Astrocyte of the spinal cord (primary cell): ENCODE measurements around the gene KCNN1.

ENCODE experiments used
- DNase-seq: peaks from one replicate; pipeline ENCODE4 v3.0.0; 2011; ENCODE audit warnings: low read depth, low spot score
- H3K4me3 ChIP-seq: 2 replicates; pipeline ENCODE4 v1.5.1; 2011; ENCODE audit warnings: low read depth, mild to moderate bottlenecking, low read length, moderate library complexity
- in situ Hi-C: cut with HindIII; loops from 2 replicates; pipeline ENCODE4 v1.10.0; 2017; ENCODE audit warnings: low sequenced_read_pairs
- TF ChIP-seq, protein P1 (sequence below): IDR thresholded peaks from 2 replicates; pipeline ENCODE4 v1.5.1; 2012; ENCODE audit warnings: low read depth, mild to moderate bottlenecking, low read length, inconsistent platforms

The KCNN1 gene

DNA sequence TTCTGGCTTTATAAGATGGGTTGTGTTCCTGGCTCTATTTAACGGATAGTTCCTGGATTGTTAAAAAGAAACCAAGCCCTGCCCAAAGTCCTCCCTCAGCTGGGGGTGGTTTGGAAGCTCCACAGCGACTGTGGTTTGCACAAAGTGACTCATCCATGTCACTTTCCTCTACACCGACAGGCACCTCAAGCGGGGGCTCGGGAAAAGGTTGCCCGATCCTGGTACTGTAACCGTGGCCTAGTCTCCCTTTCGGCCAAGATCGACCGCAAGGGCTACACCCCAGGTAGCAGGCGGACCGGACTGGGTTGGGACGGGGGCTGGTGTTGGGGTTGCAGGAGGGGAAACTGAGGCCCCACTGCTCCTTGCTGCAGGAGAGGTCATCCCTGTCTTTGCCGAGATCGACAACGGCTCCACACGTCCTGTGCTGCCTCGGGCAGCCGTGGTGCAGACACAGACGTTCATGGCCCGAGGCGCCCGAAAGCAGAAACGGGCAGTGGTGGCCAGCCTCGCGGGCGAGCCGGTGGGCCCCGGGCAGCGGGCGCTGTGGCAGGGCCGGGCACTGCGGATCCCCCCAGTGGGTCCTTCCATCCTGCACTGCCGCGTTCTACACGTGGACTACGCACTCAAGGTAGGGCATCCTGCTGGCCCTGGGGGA lies 42.6 kb downstream of the KCNN1 start:
- in situ Hi-C loops, result no loop called here
- DNase-seq, result no peak
- H3K4me3 ChIP-seq, result no peak overlapping the region
- TF ChIP-seq, protein P1, sequence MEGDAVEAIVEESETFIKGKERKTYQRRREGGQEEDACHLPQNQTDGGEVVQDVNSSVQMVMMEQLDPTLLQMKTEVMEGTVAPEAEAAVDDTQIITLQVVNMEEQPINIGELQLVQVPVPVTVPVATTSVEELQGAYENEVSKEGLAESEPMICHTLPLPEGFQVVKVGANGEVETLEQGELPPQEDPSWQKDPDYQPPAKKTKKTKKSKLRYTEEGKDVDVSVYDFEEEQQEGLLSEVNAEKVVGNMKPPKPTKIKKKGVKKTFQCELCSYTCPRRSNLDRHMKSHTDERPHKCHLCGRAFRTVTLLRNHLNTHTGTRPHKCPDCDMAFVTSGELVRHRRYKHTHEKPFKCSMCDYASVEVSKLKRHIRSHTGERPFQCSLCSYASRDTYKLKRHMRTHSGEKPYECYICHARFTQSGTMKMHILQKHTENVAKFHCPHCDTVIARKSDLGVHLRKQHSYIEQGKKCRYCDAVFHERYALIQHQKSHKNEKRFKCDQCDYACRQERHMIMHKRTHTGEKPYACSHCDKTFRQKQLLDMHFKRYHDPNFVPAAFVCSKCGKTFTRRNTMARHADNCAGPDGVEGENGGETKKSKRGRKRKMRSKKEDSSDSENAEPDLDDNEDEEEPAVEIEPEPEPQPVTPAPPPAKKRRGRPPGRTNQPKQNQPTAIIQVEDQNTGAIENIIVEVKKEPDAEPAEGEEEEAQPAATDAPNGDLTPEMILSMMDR, result no peak

DNA sequence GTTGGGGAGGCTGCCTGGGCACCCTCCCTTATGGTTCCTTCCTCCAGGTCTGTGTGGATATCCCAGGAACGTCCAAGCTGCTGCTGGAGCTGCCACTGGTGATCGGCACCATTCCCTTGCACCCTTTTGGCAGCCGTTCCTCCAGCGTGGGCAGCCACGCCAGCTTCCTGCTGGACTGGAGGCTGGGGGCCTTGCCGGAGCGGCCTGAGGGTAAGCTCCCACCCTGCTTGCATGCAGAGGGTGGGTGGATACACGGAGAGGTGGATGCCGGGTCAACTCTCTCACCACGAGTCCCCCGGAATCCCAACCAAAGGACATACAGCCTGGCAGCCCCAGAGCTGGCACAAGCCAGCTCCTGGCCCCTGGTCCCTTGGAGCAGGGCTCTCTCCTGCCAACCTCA lies 43.2 kb downstream of the KCNN1 start:
- no peak overlapping the region for H3K4me3 ChIP-seq

DNA sequence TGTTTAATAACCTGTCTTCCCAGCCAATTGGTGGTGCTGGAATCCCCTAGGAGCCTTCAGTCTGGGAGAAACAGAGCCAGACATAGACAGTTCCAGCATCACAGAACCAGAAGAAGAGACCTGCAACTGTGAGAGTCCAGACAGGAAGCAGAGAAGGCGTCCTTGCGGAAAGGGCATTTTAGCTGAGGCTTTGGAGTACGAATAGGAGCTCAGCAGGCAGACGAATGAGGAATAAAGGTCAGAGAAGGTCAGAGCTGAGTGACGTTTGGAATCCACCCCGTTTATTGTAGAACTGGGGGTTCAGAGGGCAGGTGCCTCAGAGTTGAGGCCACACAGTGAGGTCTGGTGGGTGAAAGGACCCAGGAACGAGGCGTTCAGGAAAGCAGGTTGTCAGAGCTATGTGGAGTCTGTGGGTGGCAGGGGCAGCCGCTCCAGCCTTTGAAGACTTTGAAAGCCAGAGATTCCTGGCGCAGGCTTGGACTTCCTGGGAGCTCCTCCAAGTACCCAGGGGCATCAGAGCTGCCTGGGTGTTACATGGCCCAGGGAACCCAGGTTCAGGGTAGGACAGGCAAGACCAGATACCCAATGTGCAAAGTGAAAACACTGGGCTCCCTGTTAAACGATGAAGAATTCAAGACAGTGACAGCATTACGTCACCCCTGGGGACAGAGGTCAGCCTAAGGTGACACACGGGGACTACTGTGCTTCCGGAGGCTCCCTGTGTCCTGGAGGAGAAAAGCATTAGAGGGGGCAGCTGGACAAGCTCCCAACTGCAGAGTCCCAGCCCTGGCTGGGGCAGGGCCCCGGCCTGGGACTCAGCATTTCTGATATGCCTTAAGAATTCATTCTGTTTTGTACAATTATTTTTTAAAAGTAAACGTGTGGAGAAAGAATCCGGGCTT lies 46.6 kb downstream of the KCNN1 start:
- TF ChIP-seq, protein P1, result no peak
- H3K4me3 ChIP-seq, result no peak overlapping the region
- no peak for DNase-seq
- in situ Hi-C loops, result no loop called here

More for the DNA sequence above, 43.2 kb downstream of the KCNN1 start:
- in situ Hi-C loops, result no loop called here
- DNase-seq, result no peak
- TF ChIP-seq, protein P1, result no peak

DNA sequence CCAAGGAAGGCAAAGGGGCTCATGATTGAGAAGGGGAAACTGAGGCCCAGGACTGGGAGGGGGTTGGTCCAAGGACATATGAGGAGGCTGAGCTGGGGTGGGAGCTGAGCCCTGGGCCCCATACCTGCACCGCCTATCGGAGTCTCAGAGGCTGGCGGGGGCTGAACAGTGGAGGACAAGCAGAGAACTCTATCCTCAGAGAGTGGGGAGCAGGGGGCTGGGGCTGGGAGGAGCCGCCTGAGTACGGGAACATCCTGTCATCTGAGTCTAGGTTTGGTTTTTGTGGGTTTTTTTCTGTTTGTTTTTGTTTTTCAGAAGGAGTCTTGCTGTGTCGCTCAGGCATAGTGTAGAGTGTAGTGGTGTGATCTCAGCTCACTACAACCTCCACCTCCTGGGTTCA lies 47.3 kb downstream of the KCNN1 start:
- TF ChIP-seq, protein P1, result no peak
- no peak overlapping the region for H3K4me3 ChIP-seq
- in situ Hi-C loops, result no loop called here
- no peak for DNase-seq

DNA sequence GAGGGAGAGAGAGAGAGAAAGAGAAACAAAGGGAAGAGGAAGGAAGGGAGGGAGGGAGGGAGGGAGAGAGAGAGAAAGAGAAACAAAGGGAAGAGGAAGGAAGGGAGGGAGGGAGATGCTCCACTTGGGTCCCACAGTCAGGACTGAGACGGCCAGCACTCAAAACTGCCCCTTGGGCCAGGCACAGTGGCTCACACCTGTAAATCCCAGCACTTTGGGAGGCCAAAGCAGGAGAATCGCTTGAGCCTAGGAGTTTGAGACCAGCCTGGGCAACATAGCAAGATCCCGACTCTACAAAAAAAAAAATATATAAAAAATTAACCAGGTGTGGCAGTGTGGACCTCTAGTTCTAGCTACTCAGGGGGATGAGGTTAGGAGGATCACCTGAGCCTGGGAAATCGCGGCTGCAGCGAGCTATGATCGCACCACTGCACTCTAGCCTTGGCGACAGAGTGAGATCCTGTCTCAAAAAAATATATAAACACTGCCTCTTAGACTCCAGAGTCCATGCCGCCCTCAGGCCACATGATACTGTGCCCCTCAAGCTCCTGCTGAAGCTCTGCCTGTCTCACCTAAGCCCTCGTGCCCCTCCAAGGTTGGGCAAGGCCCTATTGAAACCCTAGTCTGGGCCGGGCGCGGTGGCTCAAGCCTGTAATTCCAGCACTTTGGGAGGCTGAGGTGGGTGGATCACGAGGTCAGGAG lies 49.5 kb downstream of the KCNN1 start:
- TF ChIP-seq, protein P1, result no peak
- in situ Hi-C loops, result no loop called here
- no peak for DNase-seq
- no peak overlapping the region for H3K4me3 ChIP-seq

DNA sequence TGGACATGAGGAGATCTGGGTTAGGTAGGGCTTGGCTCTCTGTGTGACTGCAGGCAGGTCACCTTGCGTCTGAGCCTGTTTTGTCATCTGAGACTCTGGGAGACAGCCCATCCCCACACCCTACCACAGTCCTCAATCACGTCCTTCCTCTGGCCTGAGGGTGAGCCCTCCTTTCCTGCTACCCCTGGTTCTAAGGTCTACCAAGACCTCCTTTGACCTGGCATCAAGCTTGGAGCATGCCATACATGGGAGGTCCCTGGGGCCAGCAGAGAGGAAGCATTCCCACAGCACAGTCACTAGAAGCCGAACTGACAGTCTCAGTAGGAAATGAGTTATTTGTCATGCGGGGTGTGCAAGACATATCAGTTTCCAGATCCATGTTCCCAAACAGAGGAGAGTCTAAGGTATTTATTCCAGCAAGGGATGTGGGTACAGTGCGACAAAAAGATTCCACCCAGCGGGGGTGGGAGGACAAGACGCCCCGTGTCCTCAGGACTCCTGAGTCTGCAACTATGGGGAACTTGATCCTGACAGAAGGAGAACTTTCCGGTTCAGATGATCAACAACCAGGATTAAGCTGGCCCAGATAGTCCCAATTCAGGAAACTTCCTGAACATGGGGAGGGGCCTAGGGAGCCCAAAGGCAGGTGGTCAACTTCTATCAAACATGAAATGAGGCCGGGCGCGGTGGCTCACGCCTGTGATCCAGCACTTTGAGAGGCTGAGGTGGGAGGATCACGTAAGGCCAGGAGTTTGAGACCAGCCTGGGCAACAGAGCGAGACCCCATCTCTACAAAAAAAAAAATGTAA lies 50.6 kb downstream of the KCNN1 start:
- no peak for DNase-seq
- H3K4me3 ChIP-seq, result no peak overlapping the region
- TF ChIP-seq, protein P1, result no peak
- in situ Hi-C loops, result no loop called here
